SK-N-SH (cell line): ENCODE measurements around the gene SOX9. TPM values are rescaled to one million over a fixed set of nuclear protein-coding genes. Genes with fewer than 3 reads are reported as not detected.

Source experiments
- CTCF ChIA-PET: fragments of 300-600, 350-600 bp; formaldehyde crosslinking; extraction: SDS; loops from one replicate; lab custom pipeline; 2021; lab: Yijun Ruan, JAX
- POLR2A ChIA-PET: fragments of 350-600 bp; sonication (Branson Sonifier 250); formaldehyde crosslinking; extraction: SDS; loops from one replicate; lab custom pipeline; 2020; ENCODE audit warnings: antibody characterized with exemption, inconsistent platforms; lab: Yijun Ruan, JAX
- DNase-seq: peaks from one replicate; pipeline ENCODE4 v3.0.0; 2012
- H2AFZ ChIP-seq: fragments of 200-600 bp; sonication (generic); 2 replicates; pipeline ENCODE4 v1.8.1; 2016; ENCODE audit warnings: antibody characterized with exemption, mild to moderate bottlenecking, low read depth
- H3F3A ChIP-seq: fragments of 200-600 bp; sonication (generic); replicated peaks from 2 replicates; pipeline ENCODE3; 2016; ENCODE audit warnings: antibody characterized with exemption, mild to moderate bottlenecking; ENCODE audit not compliant: insufficient read depth
- H3K27ac ChIP-seq, 2 experiments: fragments of 200-500 bp in 1 of 2; fragments of 200-600 bp in 1 of 2; sonication (Bioruptor generic) in 1 of 2; sonication (generic), shearing (Covaris generic) in 1 of 2; 2 replicates each; pipeline versions ENCODE4 v1.5.1 to v1.6.1; 2014 to 2016; ENCODE audit warnings: low read depth in 2 of 2, inconsistent platforms in 1 of 2, low read length in 1 of 2, mild to moderate bottlenecking in 1 of 2, mixed read lengths in 1 of 2
- H3K27me3 ChIP-seq: fragments of 200-600 bp; sonication (generic), shearing (Covaris generic); 2 replicates; pipeline ENCODE4 v1.6.1; 2016; ENCODE audit warnings: mixed run types; ENCODE audit not compliant: insufficient read depth
- H3K36me3 ChIP-seq, 2 experiments: fragments of 200-500 bp in 1 of 2; fragments of 200-600 bp in 1 of 2; sonication (Bioruptor generic) in 1 of 2; sonication (generic) in 1 of 2; replicated peaks in 1 of 2; 2 replicates each; pipeline versions ENCODE3 to v1.5.1; 2014 to 2016; ENCODE audit warnings: low read length in 1 of 2, mild to moderate bottlenecking in 1 of 2; ENCODE audit not compliant: insufficient read depth in 2 of 2, control insufficient read depth in 1 of 2
- H3K4me1 ChIP-seq, 2 experiments: fragments of 200-500 bp in 1 of 2; fragments of 200-600 bp in 1 of 2; sonication (Bioruptor generic) in 1 of 2; sonication (generic), shearing (Covaris generic) in 1 of 2; 2 replicates each; pipeline versions ENCODE4 v1.5.1 to v1.6.1; 2014 to 2016; ENCODE audit warnings: low read depth in 1 of 2, low read length in 1 of 2, mixed run types in 1 of 2; ENCODE audit not compliant: insufficient read depth in 2 of 2, control insufficient read depth in 1 of 2
- H3K4me2 ChIP-seq: fragments of 200-600 bp; sonication (generic), shearing (Covaris generic); 2 replicates; pipeline ENCODE4 v1.6.1; 2017; ENCODE audit warnings: mixed run types
- H3K4me3 ChIP-seq, 2 experiments: fragments of 200-500 bp in 1 of 2; fragments of 200-600 bp in 1 of 2; sonication (Bioruptor generic) in 1 of 2; sonication (generic), shearing (Covaris generic) in 1 of 2; 2 replicates each; pipeline versions ENCODE4 v1.5.1 to v1.8.1; 2014 to 2016; ENCODE audit warnings: low read depth in 2 of 2, inconsistent platforms in 1 of 2, low read length in 1 of 2, mild to moderate bottlenecking in 1 of 2, mixed read lengths in 1 of 2, moderate library complexity in 1 of 2
- H3K79me2 ChIP-seq: fragments of 200-600 bp; sonication (generic); 2 replicates; pipeline ENCODE4 v1.8.1; 2017; ENCODE audit warnings: mild to moderate bottlenecking; ENCODE audit not compliant: insufficient read depth
- H3K9ac ChIP-seq: fragments of 200-600 bp; sonication (generic); 2 replicates; pipeline ENCODE4 v1.6.1; 2017; ENCODE audit warnings: mixed run types
- H3K9me2 ChIP-seq: fragments of 200-600 bp; sonication (generic); 2 replicates; pipeline ENCODE4 v1.6.1; 2017; ENCODE audit warnings: mixed run types
- H3K9me3 ChIP-seq: fragments of 200-600 bp; sonication (generic); 2 replicates; pipeline ENCODE4 v1.6.1; 2017; ENCODE audit warnings: mixed run types, mild to moderate bottlenecking, moderate library complexity
- H4K20me1 ChIP-seq: fragments of 200-600 bp; sonication (generic); 2 replicates; pipeline ENCODE4 v1.6.1; 2017; ENCODE audit warnings: mild to moderate bottlenecking, mixed run types; ENCODE audit not compliant: insufficient read depth
- CHD2 ChIP-seq: fragments of 150-350 bp; IDR thresholded peaks from 2 replicates; pipeline ENCODE4 v1.6.1; 2018; ENCODE audit warnings: low read length; ENCODE audit not compliant: partially characterized antibody
- CTCF ChIP-seq: fragments of 200-600 bp; sonication (generic); IDR thresholded peaks from 2 replicates; pipeline ENCODE4 v1.6.1; 2017; ENCODE audit warnings: antibody characterized with exemption, mild to moderate bottlenecking, moderate library complexity
- ELF1 ChIP-seq: IDR thresholded peaks from 2 replicates; pipeline ENCODE4 v1.4.0; 2012
- EP300 ChIP-seq, 2 experiments: IDR thresholded peaks; 2 replicates each; pipeline versions ENCODE4 v1.4.0 to v1.6.1; 2012; ENCODE audit warnings: borderline replicate concordance in 1 of 2, low read depth in 1 of 2, low read length in 1 of 2
- EZH2phosphoT487 ChIP-seq: fragments of 200-600 bp; sonication (generic); IDR thresholded peaks from 2 replicates; pipeline ENCODE4 v1.6.1; 2017; ENCODE audit warnings: low read depth, mixed run types, mild to moderate bottlenecking, antibody characterized with exemption, moderate library complexity, borderline replicate concordance
- FOSL2 ChIP-seq: IDR thresholded peaks from 2 replicates; pipeline ENCODE4 v1.4.0; 2012; ENCODE audit warnings: low read depth, mild to moderate bottlenecking, moderate library complexity, borderline replicate concordance
- FOXM1 ChIP-seq: IDR thresholded peaks from 2 replicates; pipeline ENCODE4 v1.4.0; 2012; ENCODE audit warnings: low read depth, mild to moderate bottlenecking
- MAX ChIP-seq: IDR thresholded peaks from 2 replicates; pipeline ENCODE4 v1.4.0; 2012; ENCODE audit warnings: low read depth
- MXI1 ChIP-seq: IDR thresholded peaks from 2 replicates; pipeline ENCODE4 v1.6.1; 2012; ENCODE audit warnings: mild to moderate bottlenecking, low read depth, low read length, improper control_type of control experiment
- NRF1 ChIP-seq: IDR thresholded peaks from 2 replicates; pipeline ENCODE4 v1.6.1; 2012; ENCODE audit warnings: low read depth, mild to moderate bottlenecking, low read length
- PBX3 ChIP-seq: IDR thresholded peaks from 2 replicates; pipeline ENCODE4; 2012
- RCOR1 ChIP-seq: fragments of 150-350 bp; IDR thresholded peaks from 2 replicates; pipeline ENCODE4 v1.6.1; 2017; ENCODE audit warnings: antibody characterized with exemption, low read length
- RFX5 ChIP-seq: IDR thresholded peaks from 2 replicates; pipeline ENCODE4 v1.6.1; 2012; ENCODE audit warnings: mild to moderate bottlenecking, improper control_type of control experiment, low read length
- TCF12 ChIP-seq: IDR thresholded peaks from 2 replicates; pipeline ENCODE4 v1.4.0; 2012
- YY1 ChIP-seq: IDR thresholded peaks from 2 replicates; pipeline ENCODE4 v1.4.0; 2012; ENCODE audit warnings: low read depth, mild to moderate bottlenecking
- ZBTB33 ChIP-seq: IDR thresholded peaks from 2 replicates; pipeline ENCODE4 v1.4.0; 2012; ENCODE audit warnings: low read depth, borderline replicate concordance
- WGBS: methylation state at CpG from one replicate; pipeline ENCODE4 v1.1.6; 2017; ENCODE audit warnings: low lambda C conversion rate; 5-methylcytosine and 5-hydroxymethylcytosine counted together
- polyA plus RNA-seq, 3 experiments: library from polyadenylated mRNA; depleted of rRNA; stranded (reverse); fragments of >200 nt; gene quantifications; 2 replicates each; pipeline ENCODE4 v1.2.3, GENCODE V29; 2012

The SOX9 gene
- polyA plus RNA-seq, 1 of the 3 experiments (the other 2 are of a cell fraction), result 35.3 TPM

- Histone ChIP-seq H3K27ac (peak overlapping the region in 1 of 2 experiments; percentile 84; a peak in 2 of 4 replicates), H2AFZ (peak overlapping the region; percentile 93), H3K27me3 (no peaks in the 10 kb centered on the region), H3K4me2 (peak overlapping the region; percentile 82), H3K9me2 (no peaks in the 10 kb centered on the region), H4K20me1 (peaks cover 20% of the 10 kb centered on the region), H3F3A (peaks cover 21% of the 10 kb centered on the region), H3K4me1 (peaks cover 12 to 26% of the 10 kb centered on the region in 2 experiments; a peak in 3 of 4 replicates), H3K9ac (peak overlapping the region; percentile 67), H3K79me2 (peaks cover 42% of the 10 kb centered on the region), H3K9me3 (no peaks in the 10 kb centered on the region), H3K36me3 (peaks cover 8 to 17% of the 10 kb centered on the region in 2 experiments), H3K4me3 (peak overlapping the region; percentile 74 to 82)
- ChIA-PET CTCF (interaction anchor here (0.9 to 7.7 kb wide), 24 partner anchors 14 to 1483 kb away, joined by 3 to 69 read pairs (median 4); no protein-coding TSS in a partner anchor), POLR2A (interaction anchor here (2.8 kb wide), 1 partner anchor 420 kb away, joined by 14 read pairs; no protein-coding TSS in a partner anchor)
- TF ChIP-seq CHD2 (peak; percentile 39), EP300 (IDR thresholded peaks at IDR 0.05; ENCODE audit: borderline replicate concordance in 1 of 2, low read depth in 1 of 2, low read length in 1 of 2) (peak in 1 of 2 experiments; percentile 9; a peak in 1 of 4 replicates), MXI1 (no peak; the same call in 1 of the 2 replicates), YY1 (no peak), RCOR1 (peak; percentile 53; the same call in 1 of the 2 replicates), MAX (peak; percentile 84), FOSL2 (peak; percentile 2; the same call in 1 of the 2 replicates), FOXM1 (0 out of 2 replicates have a peak, but pooled peaks have one; percentile 0)
- DNase-seq, result peak; percentile 79
- WGBS, result 9% methylated on average over 54 of the region's 54 CpGs
Observed at GRCh38 chr17:72119873-72120641, 763 bp upstream of the SOX9 start.

- H2AFZ ChIP-seq, result peak overlapping the region; percentile 61; the same call in 1 of the 2 replicates
- POLR2A ChIA-PET, result interaction anchor here (0.5 to 2.8 kb wide), 3 partner anchors 35 to 418 kb away, joined by 3 to 14 read pairs (median 4); no protein-coding TSS in a partner anchor
- peak overlapping the region; percentile 89 for H3K4me2 ChIP-seq
- H3K4me1 ChIP-seq, result peaks cover 22 to 36% of the 10 kb centered on the region in 2 experiments; a peak in 3 of 4 replicates
- peak; percentile 85 for DNase-seq
- H3K4me3 ChIP-seq, result peak overlapping the region; percentile 82 to 99
- CTCF ChIA-PET, result interaction anchor here (0.7 to 7.7 kb wide), 20 partner anchors 9 to 1355 kb away, joined by 3 to 69 read pairs (median 4); no protein-coding TSS in a partner anchor
- H3K79me2 ChIP-seq, result peaks cover 45% of the 10 kb centered on the region
- peaks cover 24% of the 10 kb centered on the region for H4K20me1 ChIP-seq
- H3F3A ChIP-seq, result peaks cover 34% of the 10 kb centered on the region
- no peaks in the 10 kb centered on the region for H3K9me2 ChIP-seq
- H3K36me3 ChIP-seq, result peaks cover 8 to 29% of the 10 kb centered on the region in 2 experiments
- peak overlapping the region; percentile 60 to 90 for H3K27ac ChIP-seq
- no peaks in the 10 kb centered on the region for H3K9me3 ChIP-seq
- H3K9ac ChIP-seq, result peak overlapping the region; percentile 90
- no peaks in the 10 kb centered on the region for H3K27me3 ChIP-seq
- WGBS, result under 1% methylated on average over 79 of the region's 88 CpGs
- TF ChIP-seq ZBTB33 (no peak), TCF12 (no peak), RFX5 (no peak), MXI1 (no peak), EZH2phosphoT487 (no peak), ELF1 (no peak), NRF1 (no peak), RCOR1 (no peak), PBX3 (0 out of 2 replicates have a peak, but pooled peaks have one; percentile 3), MAX (0 out of 2 replicates have a peak, but pooled peaks have one; percentile 7), CTCF (peak; percentile 56), FOXM1 (no peak)
Observed at GRCh38 chr17:72121164-72122009, 567 bp downstream of the SOX9 start.
